Fibroblast of pulmonary artery (primary cell): Measurements from ENCODE around the gene HNMT.

Source experiments
- DNase-seq: peaks from one replicate; pipeline ENCODE4 v3.0.0-alpha.2; 2010; ENCODE audit warnings: low read depth
- H3K4me3 ChIP-seq: replicated peaks from 2 replicates; pipeline ENCODE4 v1.5.1; 2011; ENCODE audit warnings: low read depth, mild to moderate bottlenecking, control low read depth, low read length, moderate library complexity
- CTCF ChIP-seq: IDR thresholded peaks from 2 replicates; pipeline ENCODE4 v1.5.1; 2011; ENCODE audit warnings: mild to moderate bottlenecking, control low read depth, low read length, inconsistent platforms; ENCODE audit errors: missing control alignments

HNMT gene

GRCh38 chr2:137945229-137945628 is 19.0 kb upstream of the HNMT start:
- DNase-seq, result no peak
- H3K4me3 ChIP-seq, result no peak overlapping the region
- TF ChIP-seq CTCF, result no peak

- DNase-seq, result no peak
- no peak for TF ChIP-seq CTCF
- no peak overlapping the region for H3K4me3 ChIP-seq
These were observed 18.0 kb upstream of the HNMT start for GRCh38 chr2:137946227-137946626.

- DNase-seq, result no peak
- H3K4me3 ChIP-seq, result no peak overlapping the region
- no peak for TF ChIP-seq CTCF
These were observed 17.1 kb upstream of the HNMT start for GRCh38 chr2:137947032-137947727.

GRCh38 chr2:137947728-137948336 is 16.4 kb upstream of the HNMT start:
- no peak overlapping the region for H3K4me3 ChIP-seq
- TF ChIP-seq CTCF, result peak; percentile 78
- peak; percentile 88 for DNase-seq

GRCh38 chr2:137948894-137949293 is 15.4 kb upstream of the HNMT start:
- no peak for TF ChIP-seq CTCF
- DNase-seq, result no peak
- H3K4me3 ChIP-seq, result no peak overlapping the region

GRCh38 chr2:137950238-137950637 is 14.0 kb upstream of the HNMT start:
- DNase-seq, result no peak
- TF ChIP-seq CTCF, result no peak
- H3K4me3 ChIP-seq, result no peak overlapping the region

GRCh38 chr2:137951586-137951985 is 12.7 kb upstream of the HNMT start:
- H3K4me3 ChIP-seq, result no peak overlapping the region
- no peak for TF ChIP-seq CTCF
- DNase-seq, result peak; percentile 45
